Colonic mucosa (tissue), 4 donors: ENCODE results near the gene CA10. TPM values are rescaled to one million over a fixed set of nuclear protein-coding genes. Genes with fewer than 3 reads are reported as not detected.

Experiments used
- DNase-seq: peaks from one replicate; pipeline ENCODE4 v3.0.0-alpha.2; 2020
- H3K27ac ChIP-seq: fragments of 200-600 bp; one replicate; pipeline ENCODE4 v1.8.0; 2021
- H3K27me3 ChIP-seq: fragments of 200-600 bp; one replicate; pipeline ENCODE4 v1.8.0; 2021
- H3K36me3 ChIP-seq: fragments of 200-600 bp; one replicate; pipeline ENCODE4 v1.8.0; 2021
- H3K4me1 ChIP-seq: fragments of 200-600 bp; one replicate; pipeline ENCODE4 v1.8.0; 2021; ENCODE audit warnings: mild to moderate bottlenecking
- H3K4me3 ChIP-seq: fragments of 200-600 bp; one replicate; pipeline ENCODE4 v1.8.0; 2021
- H3K9ac ChIP-seq, 2 donors: one replicate each; pipeline ENCODE4 v1.7.0; 2013; ENCODE audit warnings: control low read depth in 2 of 2, low read depth in 2 of 2, low read length in 2 of 2
- H3K9me3 ChIP-seq: fragments of 200-600 bp; one replicate; pipeline ENCODE4 v1.8.0; 2021
- intact Hi-C: fragments of 100-400 bp; cut with DNase I; formaldehyde crosslinking; loops from one replicate; pipeline ENCODE4 v1.14.1; 2022
- total RNA-seq, 2 donors: library from RNA; stranded (reverse); fragmentation: NEBNext Ultra II Directional in 1 of 2; extraction: Animal tissue kit (Norgen Biotek cat#: 25700) in 1 of 2; gene quantifications; one replicate each; pipeline ENCODE4 v1.2.1, GENCODE V29; 2021
- TF ChIP-seq, protein P1 (sequence below): fragments of 200-600 bp; IDR thresholded peaks from one replicate; pipeline ENCODE4 v1.8.0; 2022; ENCODE audit warnings: antibody characterized with exemption, mild to moderate bottlenecking
- donor health status: healthy.
- donor health status: DM: no; HTN: no; CAD: no.
- donor health status: DM: no; HTN: no; CAD: no.

Gene CA10
- total RNA-seq, 2 donors from 2014 or later, result 0.27 to 0.52 TPM

DNA sequence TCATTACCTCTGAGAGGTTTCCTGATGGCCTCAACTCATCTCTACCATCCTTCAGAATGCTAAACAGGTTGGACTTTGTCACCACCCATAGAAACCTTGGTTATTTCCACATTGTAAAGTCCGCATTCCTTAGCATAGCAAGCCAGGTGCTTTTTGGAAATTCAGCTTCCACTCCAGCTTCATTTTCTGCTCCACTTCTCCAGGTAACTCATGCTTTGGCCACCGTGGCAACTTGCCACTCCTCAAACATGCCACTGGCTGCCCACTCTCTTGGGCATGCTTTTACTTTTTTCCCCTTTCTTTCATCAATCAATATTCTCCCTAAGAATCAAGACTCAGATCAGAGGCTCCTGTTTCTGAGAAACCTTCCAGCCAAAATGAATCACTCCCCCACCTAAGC, 203.3 kb downstream of the CA10 start:
- no peaks in the 10 kb centered on the region for H3K4me1 ChIP-seq
- intact Hi-C loops, result no loop called here

DNA sequence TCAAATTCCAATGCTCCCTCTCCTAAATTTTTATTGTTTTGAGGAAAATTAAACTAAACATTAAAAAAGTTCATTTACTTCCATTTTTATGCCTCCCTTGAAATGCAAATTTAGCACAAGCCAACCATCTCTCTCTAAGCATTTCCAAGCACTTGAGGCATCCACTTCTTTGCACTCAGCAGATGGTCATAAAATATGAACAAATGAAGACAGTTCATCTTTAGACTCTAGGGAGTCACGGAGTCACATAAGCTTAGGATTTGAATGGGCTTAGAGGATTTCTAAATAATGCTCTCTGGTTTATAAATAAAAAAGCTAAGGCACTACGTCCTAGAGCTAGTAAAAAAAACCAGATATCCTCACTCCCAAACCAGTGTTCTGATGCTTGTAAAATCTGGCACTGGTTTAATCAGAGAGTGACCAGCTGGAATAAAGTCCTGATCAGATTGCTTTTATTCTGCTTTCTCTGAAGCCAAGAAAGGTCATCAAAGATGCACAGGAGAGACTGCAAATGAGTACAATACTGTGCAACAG, 204.2 kb downstream of the CA10 start:
- H3K36me3 ChIP-seq, result no peaks in the 10 kb centered on the region
- H3K4me3 ChIP-seq, result no peak overlapping the region
- intact Hi-C loops, result no loop called here
- no peaks in the 10 kb centered on the region for H3K27me3 ChIP-seq
- DNase-seq, result no peak
- H3K27ac ChIP-seq, result no peak overlapping the region
- no peaks in the 10 kb centered on the region for H3K9me3 ChIP-seq
- H3K4me1 ChIP-seq, result no peaks in the 10 kb centered on the region
- TF ChIP-seq, protein P1, sequence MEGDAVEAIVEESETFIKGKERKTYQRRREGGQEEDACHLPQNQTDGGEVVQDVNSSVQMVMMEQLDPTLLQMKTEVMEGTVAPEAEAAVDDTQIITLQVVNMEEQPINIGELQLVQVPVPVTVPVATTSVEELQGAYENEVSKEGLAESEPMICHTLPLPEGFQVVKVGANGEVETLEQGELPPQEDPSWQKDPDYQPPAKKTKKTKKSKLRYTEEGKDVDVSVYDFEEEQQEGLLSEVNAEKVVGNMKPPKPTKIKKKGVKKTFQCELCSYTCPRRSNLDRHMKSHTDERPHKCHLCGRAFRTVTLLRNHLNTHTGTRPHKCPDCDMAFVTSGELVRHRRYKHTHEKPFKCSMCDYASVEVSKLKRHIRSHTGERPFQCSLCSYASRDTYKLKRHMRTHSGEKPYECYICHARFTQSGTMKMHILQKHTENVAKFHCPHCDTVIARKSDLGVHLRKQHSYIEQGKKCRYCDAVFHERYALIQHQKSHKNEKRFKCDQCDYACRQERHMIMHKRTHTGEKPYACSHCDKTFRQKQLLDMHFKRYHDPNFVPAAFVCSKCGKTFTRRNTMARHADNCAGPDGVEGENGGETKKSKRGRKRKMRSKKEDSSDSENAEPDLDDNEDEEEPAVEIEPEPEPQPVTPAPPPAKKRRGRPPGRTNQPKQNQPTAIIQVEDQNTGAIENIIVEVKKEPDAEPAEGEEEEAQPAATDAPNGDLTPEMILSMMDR, result no peak
- no peak overlapping the region for H3K9ac ChIP-seq

More for the DNA sequence above, 203.3 kb downstream of the CA10 start:
- H3K9me3 ChIP-seq, result no peaks in the 10 kb centered on the region
- TF ChIP-seq, protein P1, result no peak
- no peaks in the 10 kb centered on the region for H3K36me3 ChIP-seq
- no peak overlapping the region for H3K27ac ChIP-seq
- no peak overlapping the region for H3K4me3 ChIP-seq
- no peaks in the 10 kb centered on the region for H3K27me3 ChIP-seq
- no peak overlapping the region for H3K9ac ChIP-seq
- DNase-seq, result no peak

GRCh38 chr17:51951741-51952140, 206.8 kb downstream of the CA10 start:
- no peaks in the 10 kb centered on the region for H3K4me1 ChIP-seq
- no peak overlapping the region for H3K27ac ChIP-seq
- H3K27me3 ChIP-seq, result no peaks in the 10 kb centered on the region
- no peak overlapping the region for H3K9ac ChIP-seq
- H3K4me3 ChIP-seq, result no peak overlapping the region
- no peak for DNase-seq
- TF ChIP-seq, protein P1, result no peak
- no peaks in the 10 kb centered on the region for H3K36me3 ChIP-seq
- no peaks in the 10 kb centered on the region for H3K9me3 ChIP-seq
- intact Hi-C loops, result no loop called here

- intact Hi-C loops, result no loop called here
Observed at GRCh38 chr17:51948128-51948527, 210.4 kb downstream of the CA10 start.

GRCh38 chr17:51947160-51947735, 211.3 kb downstream of the CA10 start:
- H3K27me3 ChIP-seq, result no peaks in the 10 kb centered on the region
- H3K9ac ChIP-seq, result no peak overlapping the region
- no peaks in the 10 kb centered on the region for H3K4me1 ChIP-seq
- TF ChIP-seq, protein P1, result no peak
- intact Hi-C loops, result no loop called here
- no peak overlapping the region for H3K27ac ChIP-seq
- H3K36me3 ChIP-seq, result no peaks in the 10 kb centered on the region
- H3K4me3 ChIP-seq, result no peak overlapping the region
- H3K9me3 ChIP-seq, result no peaks in the 10 kb centered on the region
- peak; percentile 46 for DNase-seq

More at GRCh38 chr17:51948128-51948527, 210.4 kb downstream of the CA10 start:
- Histone ChIP-seq H3K4me1 (no peaks in the 10 kb centered on the region), H3K27ac (no peak overlapping the region), H3K4me3 (no peak overlapping the region), H3K9ac (no peak overlapping the region), H3K27me3 (no peaks in the 10 kb centered on the region), H3K9me3 (no peaks in the 10 kb centered on the region), H3K36me3 (no peaks in the 10 kb centered on the region)
- TF ChIP-seq, protein P1, result no peak
- peak; percentile 22 for DNase-seq
